GM12878 (cell line): ENCODE results near the gene PRLH. TPM values are rescaled to one million over a fixed set of nuclear protein-coding genes. Genes with fewer than 3 reads are reported as not detected.

Source experiments
- BMI1 ChIP-seq: fragments of 450-650 bp; IDR thresholded peaks from 2 replicates; pipeline ENCODE4 v1.6.1; 2016; ENCODE audit warnings: mild to moderate bottlenecking, moderate library complexity, borderline replicate concordance
- CBX3 ChIP-seq: fragments of 200-600 bp; sonication (generic); IDR thresholded peaks from 2 replicates; pipeline ENCODE4 v1.6.1; 2016; ENCODE audit warnings: low read depth, borderline replicate concordance
- CREM ChIP-seq: IDR thresholded peaks from 2 replicates; pipeline ENCODE4 v1.6.1; 2014; ENCODE audit warnings: antibody characterized with exemption, low read depth
- E2F8 ChIP-seq: fragments of 450-650 bp; IDR thresholded peaks from 2 replicates; pipeline ENCODE4 v1.6.1; 2018; ENCODE audit warnings: mild to moderate bottlenecking, low read depth, moderate library complexity; ENCODE audit not compliant: partially characterized antibody
- GATAD2B ChIP-seq: fragments of 450-650 bp; conservative IDR thresholded peaks from 2 replicates; pipeline ENCODE4 v1.6.1; 2017; ENCODE audit warnings: low read depth, mild to moderate bottlenecking, moderate library complexity
- JUNB ChIP-seq: IDR thresholded peaks from 2 replicates; pipeline ENCODE4 v1.6.1; 2016; ENCODE audit warnings: antibody characterized with exemption, mild to moderate bottlenecking
- MXI1 ChIP-seq: fragments of 150-350 bp; IDR thresholded peaks from 2 replicates; pipeline ENCODE4 v1.6.1; 2011; ENCODE audit warnings: low read depth, mild to moderate bottlenecking, inconsistent platforms, low read length, improper control_type of control experiment
- MYB ChIP-seq: fragments of 150-350 bp; IDR thresholded peaks from 2 replicates; pipeline ENCODE4 v1.6.1; 2014; ENCODE audit warnings: mild to moderate bottlenecking, low read depth, low read length, borderline replicate concordance
- POLR2AphosphoS2 ChIP-seq: IDR thresholded peaks from 2 replicates; pipeline ENCODE4 v1.6.1; 2011; ENCODE audit warnings: low read depth, mild to moderate bottlenecking, low read length, improper control_type of control experiment, moderate library complexity
- USF1 ChIP-seq: IDR thresholded peaks from 2 replicates; pipeline ENCODE4 v1.6.1; 2011; ENCODE audit warnings: borderline replicate concordance, low read depth, mild to moderate bottlenecking, moderate library complexity, mixed read lengths, low read length; ENCODE audit not compliant: insufficient read depth; ENCODE audit errors: extremely low read length
- polyA plus RNA-seq, 11 experiments: library from polyadenylated mRNA; depleted of rRNA in 4 of 11; unstranded in 6 of 11; stranded (reverse) in 5 of 11; fragments of >200 nt; fragmentation: Nextera tagmentation in 4 of 11; fragmentation: Illumina TruSeq in 1 of 11; extraction: Ambion mirVana in 4 of 11; extraction: Trizol in 1 of 11; gene quantifications; 1 replicate in 1 of 11; 2 replicates in 10 of 11; pipeline versions ENCODE4 v1.2.1 to v1.2.3, GENCODE V29; 2011 to 2016; ENCODE audit warnings: inconsistent platforms in 2 of 11, missing spikeins in 2 of 11, low read depth in 1 of 11
- total RNA-seq, 4 experiments: library from RNA; depleted of rRNA in 3 of 4; stranded (reverse); fragments of >200 nt in 3 of 4; fragmentation: Illumina TruSeq in 1 of 4; extraction: Trizol in 1 of 4; gene quantifications; 2 replicates each; pipeline versions ENCODE4 v1.2.1 to v1.2.3, GENCODE V29; 2013 to 2021
- TF ChIP-seq, protein P1 (sequence below): fragments of 150-350 bp; IDR thresholded peaks from 2 replicates; pipeline ENCODE4 v1.6.1; 2014; ENCODE audit warnings: mild to moderate bottlenecking, low read depth, low read length

PRLH gene
- total and polyA plus RNA-seq, 10 of the 15 experiments (the other 5 are each of a cell fraction or from before 2014, with no cell fraction given): not detected

DNA sequence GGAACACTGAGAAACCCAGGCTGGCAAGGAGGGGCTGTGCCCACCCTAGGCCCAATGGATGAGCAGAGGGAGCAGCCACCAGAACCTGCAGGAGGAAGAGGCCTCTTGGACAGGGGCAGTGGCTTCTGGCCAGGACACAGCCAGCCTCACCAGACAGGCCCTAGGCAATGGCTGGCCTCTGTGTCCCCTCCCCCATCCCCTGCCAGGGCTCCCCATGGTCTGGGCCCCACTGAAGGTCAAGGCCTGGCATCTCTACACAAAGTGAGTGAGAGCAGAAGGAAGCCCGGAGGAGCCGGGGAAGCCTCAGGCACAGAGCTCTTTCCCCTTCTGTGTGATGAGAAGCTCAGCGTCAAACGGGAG is 6.3 kb downstream of the PRLH start (continued):
- TF ChIP-seq, protein P1, sequence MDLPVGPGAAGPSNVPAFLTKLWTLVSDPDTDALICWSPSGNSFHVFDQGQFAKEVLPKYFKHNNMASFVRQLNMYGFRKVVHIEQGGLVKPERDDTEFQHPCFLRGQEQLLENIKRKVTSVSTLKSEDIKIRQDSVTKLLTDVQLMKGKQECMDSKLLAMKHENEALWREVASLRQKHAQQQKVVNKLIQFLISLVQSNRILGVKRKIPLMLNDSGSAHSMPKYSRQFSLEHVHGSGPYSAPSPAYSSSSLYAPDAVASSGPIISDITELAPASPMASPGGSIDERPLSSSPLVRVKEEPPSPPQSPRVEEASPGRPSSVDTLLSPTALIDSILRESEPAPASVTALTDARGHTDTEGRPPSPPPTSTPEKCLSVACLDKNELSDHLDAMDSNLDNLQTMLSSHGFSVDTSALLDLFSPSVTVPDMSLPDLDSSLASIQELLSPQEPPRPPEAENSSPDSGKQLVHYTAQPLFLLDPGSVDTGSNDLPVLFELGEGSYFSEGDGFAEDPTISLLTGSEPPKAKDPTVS: no peak
- TF ChIP-seq CREM (no peak), USF1 (no peak), MXI1 (no peak), POLR2AphosphoS2 (no peak), BMI1 (no peak), MYB (no peak), E2F8 (no peak), JUNB (no peak), GATAD2B (no peak), CBX3 (no peak)
